ENCODE results near the gene LRRC8D.

GRCh38 chr1:89900791-89901708 lies 80.2 kb downstream of the LRRC8D start:
- TF ChIP-seq POLR2A (IDR thresholded peaks at IDR 0.05), result no peak
- TF ChIP-seq, protein P1, sequence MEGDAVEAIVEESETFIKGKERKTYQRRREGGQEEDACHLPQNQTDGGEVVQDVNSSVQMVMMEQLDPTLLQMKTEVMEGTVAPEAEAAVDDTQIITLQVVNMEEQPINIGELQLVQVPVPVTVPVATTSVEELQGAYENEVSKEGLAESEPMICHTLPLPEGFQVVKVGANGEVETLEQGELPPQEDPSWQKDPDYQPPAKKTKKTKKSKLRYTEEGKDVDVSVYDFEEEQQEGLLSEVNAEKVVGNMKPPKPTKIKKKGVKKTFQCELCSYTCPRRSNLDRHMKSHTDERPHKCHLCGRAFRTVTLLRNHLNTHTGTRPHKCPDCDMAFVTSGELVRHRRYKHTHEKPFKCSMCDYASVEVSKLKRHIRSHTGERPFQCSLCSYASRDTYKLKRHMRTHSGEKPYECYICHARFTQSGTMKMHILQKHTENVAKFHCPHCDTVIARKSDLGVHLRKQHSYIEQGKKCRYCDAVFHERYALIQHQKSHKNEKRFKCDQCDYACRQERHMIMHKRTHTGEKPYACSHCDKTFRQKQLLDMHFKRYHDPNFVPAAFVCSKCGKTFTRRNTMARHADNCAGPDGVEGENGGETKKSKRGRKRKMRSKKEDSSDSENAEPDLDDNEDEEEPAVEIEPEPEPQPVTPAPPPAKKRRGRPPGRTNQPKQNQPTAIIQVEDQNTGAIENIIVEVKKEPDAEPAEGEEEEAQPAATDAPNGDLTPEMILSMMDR (IDR thresholded peaks at IDR 0.05), result no peak

Data from stomach (tissue), 4 donors.